Limb (tissue), 2 donors: ENCODE results near the gene IL22.

Experiments used
- DNase-seq, 2 donors: peaks; one replicate each; pipeline ENCODE4 v3.0.0-alpha.2; 2016; ENCODE audit errors: extremely low spot score in 2 of 2

The IL22 gene

DNA sequence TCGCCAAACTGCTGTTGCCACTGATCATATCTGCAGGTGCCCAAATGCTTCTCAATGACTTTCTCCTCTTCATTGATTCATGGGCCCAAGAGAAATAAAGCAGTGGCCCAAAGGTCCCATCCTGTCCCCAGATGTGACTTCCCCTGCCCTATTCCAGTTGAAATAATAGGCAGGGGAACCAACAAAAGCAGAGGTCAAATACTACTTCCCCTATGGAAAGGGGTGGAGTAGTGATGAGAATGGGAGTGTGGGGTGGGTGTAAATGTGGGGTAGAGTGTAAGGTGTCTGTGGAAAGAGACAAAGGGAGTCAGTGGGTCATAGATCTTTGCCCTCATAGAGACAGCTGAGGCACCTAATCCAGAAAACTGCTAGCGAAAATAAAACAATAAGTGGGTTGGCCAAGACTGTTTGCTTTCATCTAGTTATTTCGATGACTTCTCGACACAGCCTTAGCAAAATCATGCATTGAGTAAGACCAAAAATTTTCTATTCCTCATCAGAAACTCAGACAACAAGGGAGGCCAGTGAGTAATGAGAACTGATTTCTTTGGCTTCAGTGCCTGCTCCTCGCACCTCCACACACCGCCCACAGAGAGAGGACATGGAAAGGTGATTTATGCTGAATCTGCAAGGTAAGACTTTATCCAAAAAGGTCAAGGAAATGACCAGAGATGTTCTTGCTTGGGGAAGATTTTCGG is 10.9 kb upstream of the IL22 start:
- no peak for DNase-seq

DNA sequence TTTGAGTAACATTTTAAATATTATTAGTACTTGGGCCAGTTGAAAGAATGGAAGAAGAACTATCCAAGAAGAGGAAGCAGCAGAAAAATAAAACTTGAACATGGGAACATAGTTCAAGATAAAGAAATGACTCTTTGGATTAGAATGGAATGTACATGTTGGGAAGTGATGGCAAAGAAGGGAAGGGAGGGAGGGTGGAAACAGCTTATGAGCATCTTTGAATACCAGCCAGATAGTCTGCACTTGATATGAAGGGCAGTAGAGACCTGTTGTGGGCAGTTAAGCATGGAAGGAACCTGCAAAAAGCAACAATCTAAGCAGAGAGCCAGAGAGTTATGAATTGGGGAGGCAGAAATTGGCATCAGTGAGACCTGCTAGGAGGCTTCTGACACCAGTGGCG is 10.0 kb upstream of the IL22 start:
- DNase-seq: no peak

GRCh38 chr12:68261896-68262295 is 8.5 kb upstream of the IL22 start:
- DNase-seq: no peak

- no peak for DNase-seq
Measured at GRCh38 chr12:68260153-68260552, 6.7 kb upstream of the IL22 start.

GRCh38 chr12:68259318-68259940 is 6.0 kb upstream of the IL22 start:
- no peak for DNase-seq

GRCh38 chr12:68252077-68252476 is 1.3 kb downstream of the IL22 start:
- no peak for DNase-seq

GRCh38 chr12:68250454-68250853 is 3.0 kb downstream of the IL22 start:
- no peak for DNase-seq

DNA sequence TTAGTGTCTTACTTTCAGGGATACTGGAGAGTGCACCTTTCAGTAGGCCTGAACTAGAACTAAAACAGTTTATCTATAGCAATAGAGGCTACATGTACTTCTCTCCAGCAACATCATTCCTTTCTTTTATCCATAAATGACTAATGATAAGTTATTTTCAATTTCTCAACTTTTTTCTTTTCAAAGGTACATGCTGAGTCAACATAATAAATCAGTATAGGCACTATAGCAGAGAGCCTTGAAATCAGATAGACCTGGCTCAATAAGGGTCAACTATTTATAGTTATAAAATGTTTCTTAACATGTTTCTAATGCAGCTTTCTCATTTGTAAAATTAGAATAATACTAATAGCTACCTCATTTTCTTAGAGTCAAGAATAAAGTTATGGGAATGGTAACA is 5.6 kb downstream of the IL22 start:
- no peak for DNase-seq

DNA sequence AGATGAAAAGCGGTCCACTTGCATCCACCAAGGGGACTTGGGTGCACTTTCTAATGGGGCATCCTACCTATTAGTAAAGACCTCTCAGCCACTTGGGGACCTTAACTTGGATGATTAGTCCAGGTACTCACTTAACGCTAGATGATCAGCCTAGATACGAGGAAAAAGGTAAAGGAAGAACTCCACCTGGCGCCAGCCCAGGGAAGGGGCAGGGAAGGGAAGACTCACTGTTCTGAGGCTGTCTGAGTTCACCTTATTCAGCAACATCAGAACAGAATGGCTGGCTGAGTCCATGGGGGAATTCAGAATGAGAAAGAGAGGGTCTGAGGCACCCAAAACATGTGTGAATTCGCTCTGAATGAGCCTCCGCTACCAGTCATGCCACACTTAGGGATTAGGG is 7.1 kb downstream of the IL22 start:
- DNase-seq: no peak

- peak; percentile 30 to 34 for DNase-seq
Measured at GRCh38 chr12:68245180-68246021, 8.0 kb downstream of the IL22 start.

- DNase-seq: no peak
Measured at GRCh38 chr12:68242777-68243176, 10.6 kb downstream of the IL22 start.

- no peak for DNase-seq
Measured at GRCh38 chr12:68240975-68241374, 12.4 kb downstream of the IL22 start.

- DNase-seq: no peak
Measured at GRCh38 chr12:68240079-68240478, 13.3 kb downstream of the IL22 start.

GRCh38 chr12:68239309-68239982 is 14.0 kb downstream of the IL22 start:
- no peak for DNase-seq

DNA sequence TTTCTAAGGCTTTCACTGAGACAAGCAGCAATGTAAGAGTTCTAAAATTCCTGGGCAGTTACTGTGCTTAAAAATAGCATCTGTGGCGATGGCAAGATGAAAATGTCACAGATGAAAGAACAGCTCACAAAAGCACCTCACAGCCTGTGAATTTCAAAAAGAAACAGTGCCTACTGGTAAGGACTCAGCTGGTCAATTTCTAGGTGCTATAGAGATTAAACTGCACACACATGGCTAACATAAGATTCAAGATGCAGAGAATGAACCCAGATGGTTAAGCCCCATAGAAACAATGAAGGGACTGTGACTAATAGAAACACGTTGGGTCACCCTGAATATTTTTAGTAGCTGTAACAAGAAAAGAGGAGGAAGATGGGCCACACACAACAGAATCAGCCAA is 15.8 kb downstream of the IL22 start:
- DNase-seq: no peak

- DNase-seq: no peak
Measured at GRCh38 chr12:68237078-68237477, 16.3 kb downstream of the IL22 start.

DNA sequence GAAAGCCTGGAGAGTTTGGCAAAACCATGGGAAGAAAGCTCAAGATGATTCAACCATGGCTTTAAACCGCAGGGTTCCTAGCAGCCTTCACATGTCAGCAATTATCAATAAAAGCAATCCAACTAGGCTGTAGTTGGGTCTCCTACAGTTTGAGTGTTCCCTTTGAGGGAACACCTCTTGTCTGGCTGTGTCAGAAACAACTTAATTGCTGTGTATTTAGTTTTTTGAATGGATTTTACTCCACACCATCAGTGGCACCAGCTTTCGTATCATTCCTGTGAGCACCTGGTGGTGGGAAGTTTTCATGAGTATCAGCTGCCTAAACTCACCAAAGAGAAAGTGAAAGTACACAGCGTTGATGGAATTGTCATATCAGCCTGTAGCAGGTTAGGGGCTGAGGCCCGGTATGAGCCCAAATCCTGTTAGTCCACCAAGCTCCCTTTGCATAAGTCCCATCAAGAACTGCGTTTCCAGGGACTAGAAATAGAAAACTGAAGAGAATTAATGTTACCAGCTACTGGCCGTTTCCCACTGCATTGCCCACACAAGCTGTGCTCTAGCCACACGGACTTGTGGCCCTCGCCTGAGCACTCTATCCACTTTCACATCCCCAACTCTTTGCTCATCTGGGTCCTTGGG is 16.9 kb downstream of the IL22 start:
- DNase-seq: no peak

DNA sequence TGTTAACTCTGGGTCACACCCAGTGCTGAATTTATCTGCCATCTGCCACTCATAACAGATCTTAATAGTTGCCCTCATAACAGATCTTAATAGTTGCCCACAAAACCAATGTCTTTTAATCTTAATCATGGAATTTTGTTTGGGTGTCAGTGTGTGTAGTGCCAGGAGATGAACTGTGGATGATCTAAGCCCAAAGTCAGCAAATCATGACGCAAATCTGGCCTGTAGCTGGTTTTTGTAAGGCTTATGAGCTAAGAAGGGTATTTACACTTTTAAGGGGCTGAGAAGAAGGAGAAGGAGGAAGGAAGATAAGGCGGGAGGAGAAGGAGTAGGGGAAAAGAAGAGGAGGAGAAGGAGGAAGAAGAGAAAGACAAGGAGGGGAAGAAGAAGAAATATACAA is 17.8 kb downstream of the IL22 start:
- DNase-seq: no peak

DNA sequence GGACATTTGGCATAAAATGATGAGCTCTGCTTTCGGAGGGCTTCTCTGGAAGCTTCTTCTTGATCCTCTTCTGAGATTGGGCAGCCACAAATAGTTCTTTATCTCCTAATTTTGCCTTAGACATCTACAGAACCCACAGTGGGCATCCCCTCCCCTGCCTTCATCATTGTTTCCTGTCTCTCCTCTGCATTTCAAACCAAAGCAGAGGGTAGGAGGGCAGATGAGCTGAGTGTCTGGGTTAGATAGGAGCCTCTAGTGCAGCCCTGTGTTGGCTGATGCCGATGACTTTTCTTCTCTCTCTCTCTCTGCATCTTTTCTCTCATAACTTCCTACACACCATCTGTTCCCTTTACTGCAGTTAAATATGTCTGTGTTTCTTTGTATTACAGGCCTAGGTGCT is 19.3 kb downstream of the IL22 start:
- DNase-seq: no peak

- no peak for DNase-seq
Measured at GRCh38 chr12:68233498-68233897, 19.9 kb downstream of the IL22 start.

GRCh38 chr12:68231691-68232090 is 21.7 kb downstream of the IL22 start:
- no peak for DNase-seq

DNA sequence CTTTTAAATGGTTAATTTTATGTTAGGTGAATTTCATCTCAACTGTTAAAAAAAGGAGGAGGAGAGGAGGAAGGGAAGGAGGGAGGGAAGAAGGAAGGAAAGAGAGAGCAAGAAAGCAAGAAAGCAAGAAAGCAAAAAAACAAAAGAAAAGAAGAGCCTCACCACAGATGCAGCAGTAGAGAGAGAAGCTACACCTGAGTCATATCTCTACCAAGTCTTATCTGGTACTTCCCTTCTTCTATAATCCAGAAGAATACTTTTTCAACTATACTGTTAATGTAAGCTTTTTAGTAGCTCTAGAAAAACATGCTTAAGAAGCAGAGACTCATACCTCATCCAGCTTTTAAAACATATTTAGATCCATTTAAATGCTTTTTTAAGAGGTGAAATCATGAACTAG is 22.2 kb downstream of the IL22 start:
- no peak for DNase-seq
